Transverse colon (tissue), 4 donors: ENCODE measurements around the gene PODN. TPM values are rescaled to one million over a fixed set of nuclear protein-coding genes. Genes with fewer than 3 reads are reported as not detected.

Experiments
- DNase-seq: peaks from one replicate; pipeline ENCODE4 v3.0.0-alpha.2; 2019
- H3K27ac ChIP-seq, 4 donors: fragments of 200-600 bp; sonication (generic); 2 replicates each; pipeline ENCODE4 v1.5.1; 2016 to 2018; ENCODE audit warnings: inconsistent platforms in 4 of 4
- H3K27me3 ChIP-seq: fragments of 200-600 bp; sonication (generic); 2 replicates; pipeline ENCODE4 v1.5.1; 2017; ENCODE audit warnings: inconsistent platforms
- H3K36me3 ChIP-seq, 4 donors: fragments of 200-600 bp; sonication (generic); 2 replicates each; pipeline ENCODE4 v1.5.1; 2017 to 2019; ENCODE audit warnings: inconsistent platforms in 4 of 4
- H3K4me1 ChIP-seq, 4 donors: fragments of 200-600 bp; sonication (generic); 2 replicates each; pipeline ENCODE4 v1.5.1; 2017 to 2020; ENCODE audit warnings: inconsistent platforms in 4 of 4
- H3K4me3 ChIP-seq, 4 donors: fragments of 200-600 bp; sonication (generic); 1 replicate in 1 of 4; 2 replicates in 3 of 4; pipeline versions ENCODE4 v1.5.1 to v1.6.1; 2017 to 2019; ENCODE audit warnings: inconsistent platforms in 4 of 4
- H3K9me3 ChIP-seq, 2 donors: fragments of 200-600 bp; sonication (generic); 2 replicates each; pipeline ENCODE4 v1.5.1; 2017 to 2019; ENCODE audit warnings: inconsistent platforms in 2 of 2
- CTCF ChIP-seq, 5 experiments: fragments of 200-600 bp in 3 of 5; fragments of 450-650 bp in 2 of 5; sonication (generic) in 3 of 5; IDR thresholded peaks; 1 replicate in 2 of 5; 2 replicates in 3 of 5; pipeline ENCODE4 v1.5.1; 2016 to 2017; ENCODE audit warnings: antibody characterized with exemption in 5 of 5, inconsistent platforms in 3 of 5, mild to moderate bottlenecking in 2 of 5, moderate library complexity in 1 of 5
- EP300 ChIP-seq: sonication (generic); formaldehyde crosslinking; IDR thresholded peaks from one replicate; pipeline ENCODE4 v1.6.1; 2017; ENCODE audit warnings: antibody characterized with exemption, low read depth
- POLR2A ChIP-seq: fragments of 450-650 bp; IDR thresholded peaks from one replicate; pipeline ENCODE4 v1.6.1; 2016; ENCODE audit warnings: antibody characterized with exemption, mild to moderate bottlenecking, moderate library complexity
- POLR2AphosphoS5 ChIP-seq, 3 donors: sonication (generic); formaldehyde crosslinking; IDR thresholded peaks; one replicate each; pipeline ENCODE4 v1.6.1; 2016; ENCODE audit warnings: antibody characterized with exemption in 3 of 3
- WGBS, 2 donors: methylation state at CpG; one replicate each; pipeline ENCODE4 v1.1.5; 2018; ENCODE audit warnings: low coverage in 1 of 2; 5-methylcytosine and 5-hydroxymethylcytosine counted together
- in situ Hi-C, 4 donors: fragments of 200-750 bp; cut with MboI; loops; one replicate each; pipeline versions ENCODE4 v1.15.0 to v1.15.1; 2017; ENCODE audit warnings: low sequenced_read_pairs in 3 of 4, low pct_ligation_motif_present in 1 of 4, low pct_unique_long_range_greater_than_20kb in 1 of 4
- intact Hi-C: fragments of 100-400 bp; cut with DNase I; formaldehyde crosslinking; loops from one replicate; pipeline ENCODE4 v1.15.1; 2023; ENCODE audit warnings: low total_unique reads
- total RNA-seq, 4 donors: library from RNA; depleted of rRNA; stranded (reverse); fragments of >200 nt; gene quantifications; one replicate each; pipeline ENCODE4 v1.1.0, GENCODE V29; 2016

The PODN gene
- total RNA-seq, 4 donors from 2014 or later, result 29.4 to 43.6 (median 35.6) TPM

- in situ Hi-C loops (no loop called here), intact Hi-C loops (no loop called here)
- Histone ChIP-seq H3K36me3 (no peaks in the 10 kb centered on the region), H3K9me3 (no peaks in the 10 kb centered on the region), H3K4me1 (peaks cover 5 to 22% (median 14%) of the 10 kb centered on the region in 4 donors), H3K27ac (no peak overlapping the region), H3K4me3 (no peak overlapping the region), H3K27me3 (no peaks in the 10 kb centered on the region)
- no peak for DNase-seq
- WGBS, 2 donors, result 94% methylated on average over 4 of the region's 4 CpGs; no CpG with 5 or more reads in 1 of the 2 donors
- TF ChIP-seq POLR2A (no peak), POLR2AphosphoS5 (IDR thresholded peaks at IDR 0.05) (no peak), EP300 (no peak), CTCF (IDR thresholded peaks at IDR 0.05) (no peak)
Observed at GRCh38 chr1:53128401-53128800, 66.4 kb downstream of the PODN start.

GRCh38 chr1:53129891-53130597 is 68.0 kb downstream of the PODN start:
- Histone ChIP-seq H3K9me3 (no peaks in the 10 kb centered on the region), H3K4me1 (peaks cover 5 to 18% (median 11%) of the 10 kb centered on the region in 4 donors), H3K27ac (peak overlapping the region; percentile 59 to 88 (median 73)), H3K36me3 (no peaks in the 10 kb centered on the region), H3K27me3 (no peaks in the 10 kb centered on the region), H3K4me3 (no peak overlapping the region)
- intact Hi-C loops, result no loop called here
- 80 to 85% methylated on average over 1 to 12 of the region's 12 CpGs for WGBS, 2 donors
- no peak for DNase-seq
- in situ Hi-C loops, result no loop called here
- no peak for TF ChIP-seq POLR2A
- TF ChIP-seq POLR2AphosphoS5 (IDR thresholded peaks at IDR 0.05), result no peak
- TF ChIP-seq CTCF (IDR thresholded peaks at IDR 0.05), result no peak
- TF ChIP-seq EP300, result no peak

- no peaks in the 10 kb centered on the region for H3K36me3 ChIP-seq
- no peak overlapping the region for H3K4me3 ChIP-seq
- H3K27ac ChIP-seq, result peak overlapping the region; percentile 59 to 88 (median 73)
- WGBS, 2 donors, result 78% methylated on average over 1 of the region's 1 CpG; no CpG with 5 or more reads in 1 of the 2 donors
- no peak for DNase-seq
- peaks cover 5 to 18% (median 12%) of the 10 kb centered on the region in 4 donors for H3K4me1 ChIP-seq
- in situ Hi-C loops, result no loop called here
- intact Hi-C loops, result no loop called here
- TF ChIP-seq EP300 (no peak), CTCF (IDR thresholded peaks at IDR 0.05) (no peak), POLR2AphosphoS5 (IDR thresholded peaks at IDR 0.05) (no peak), POLR2A (no peak)
- no peaks in the 10 kb centered on the region for H3K9me3 ChIP-seq
- no peaks in the 10 kb centered on the region for H3K27me3 ChIP-seq
Observed at GRCh38 chr1:53130598-53130877, 68.5 kb downstream of the PODN start.

GRCh38 chr1:53130878-53131589 is 69.0 kb downstream of the PODN start:
- Histone ChIP-seq H3K27me3 (no peaks in the 10 kb centered on the region), H3K4me3 (no peak overlapping the region), H3K4me1 (peaks cover 9 to 22% (median 15%) of the 10 kb centered on the region in 4 donors), H3K9me3 (no peaks in the 10 kb centered on the region), H3K36me3 (no peaks in the 10 kb centered on the region), H3K27ac (peak overlapping the region; percentile 60 to 88 (median 73))
- intact Hi-C loops, result no loop called here
- no peak for DNase-seq
- in situ Hi-C loops, result no loop called here
- WGBS, 2 donors, result 58 to 67% methylated on average over 6 to 9 of the region's 9 CpGs
- TF ChIP-seq POLR2AphosphoS5 (IDR thresholded peaks at IDR 0.05), result peak; percentile 63 to 73 (median 69)
- TF ChIP-seq POLR2A, result no peak
